H7 (cell line): ENCODE results near the gene NTRK1. TPM values are rescaled to one million over a fixed set of nuclear protein-coding genes. Genes with fewer than 3 reads are reported as not detected.
A peak's percentile ranks its signal among the peaks of the same experiment; 100 is the strongest.

Experiments used
- DNase-seq: peaks from one replicate; pipeline ENCODE4 v3.0.0; 2012
- H3K27me3 ChIP-seq: 2 replicates; pipeline ENCODE4 v1.6.0; 2011; ENCODE audit warnings: mild to moderate bottlenecking, low read length; ENCODE audit not compliant: control insufficient read depth, insufficient read depth
- H3K36me3 ChIP-seq: replicated peaks from 2 replicates; pipeline ENCODE4 v1.5.1; 2011; ENCODE audit warnings: low read length; ENCODE audit not compliant: control insufficient read depth, insufficient read depth
- H3K4me3 ChIP-seq: 2 replicates; pipeline ENCODE4 v1.5.1; 2011; ENCODE audit warnings: low read depth, mild to moderate bottlenecking, control low read depth, low read length, moderate library complexity; ENCODE audit not compliant: insufficient read depth
- total RNA-seq: library from RNA; depleted of rRNA; stranded (reverse); fragments of >200 nt; shearing (Covaris generic); gene quantifications from 2 replicates; pipeline ENCODE4 v1.2.3, GENCODE V29; 2014

The NTRK1 gene
- total RNA-seq, 1 experiment from 2014 or later = 0.07 TPM

- DNase-seq = peak; percentile 90
- H3K27me3 ChIP-seq = peaks cover 87% of the 10 kb centered on the region
- H3K4me3 ChIP-seq = peak within 1 kb of the TSS; percentile 40
- no peaks in the 10 kb centered on the region for H3K36me3 ChIP-seq
Measured at GRCh38 chr1:156858959-156859522, 1.6 kb upstream of the NTRK1 start, which contains the start of gene INSRR. Gene INSRR, minus strand, starts transcription at chr1:156859117. Its CDS starts 496 bp downstream, at chr1:156858621.

- no peaks in the 10 kb centered on the region for H3K36me3 ChIP-seq
- peak; percentile 82 for DNase-seq
- H3K4me3 ChIP-seq = peak overlapping the region; percentile 40
- peaks cover 85% of the 10 kb centered on the region for H3K27me3 ChIP-seq
Measured at GRCh38 chr1:156859523-156860112, 1.0 kb upstream of the NTRK1 start.

- Histone ChIP-seq H3K27me3 (peaks cover 88% of the 10 kb centered on the region), H3K4me3 (peak overlapping the region; percentile 40)
Measured at GRCh38 chr1:156860113-156860627, 495 bp upstream of the NTRK1 start.

DNA sequence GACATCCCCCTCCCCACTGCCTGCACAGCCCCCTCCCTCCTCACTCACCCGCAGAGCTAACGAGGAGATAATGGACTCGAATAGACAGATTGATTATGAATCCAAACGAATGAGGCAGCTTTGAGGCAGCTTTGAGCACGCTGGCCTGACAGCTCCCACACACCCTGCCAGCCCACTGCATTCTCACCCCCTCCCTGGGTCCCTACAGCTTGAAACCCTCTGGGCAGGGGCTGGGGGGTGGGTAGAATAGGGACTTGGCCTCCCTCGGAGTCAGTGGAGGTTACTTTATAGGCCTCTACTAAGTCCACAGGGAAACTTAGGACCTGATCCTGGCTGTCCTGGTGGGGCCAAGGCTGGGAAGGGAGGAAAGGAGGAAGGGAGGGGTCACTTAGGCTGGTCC, 1.9 kb downstream of the NTRK1 start:
- no peaks in the 10 kb centered on the region for H3K36me3 ChIP-seq
- H3K4me3 ChIP-seq = no peak overlapping the region
- H3K27me3 ChIP-seq = peaks cover 76% of the 10 kb centered on the region
- no peak for DNase-seq

More at GRCh38 chr1:156860113-156860627, 495 bp upstream of the NTRK1 start:
- DNase-seq = peak; percentile 94
- no peaks in the 10 kb centered on the region for H3K36me3 ChIP-seq

DNA sequence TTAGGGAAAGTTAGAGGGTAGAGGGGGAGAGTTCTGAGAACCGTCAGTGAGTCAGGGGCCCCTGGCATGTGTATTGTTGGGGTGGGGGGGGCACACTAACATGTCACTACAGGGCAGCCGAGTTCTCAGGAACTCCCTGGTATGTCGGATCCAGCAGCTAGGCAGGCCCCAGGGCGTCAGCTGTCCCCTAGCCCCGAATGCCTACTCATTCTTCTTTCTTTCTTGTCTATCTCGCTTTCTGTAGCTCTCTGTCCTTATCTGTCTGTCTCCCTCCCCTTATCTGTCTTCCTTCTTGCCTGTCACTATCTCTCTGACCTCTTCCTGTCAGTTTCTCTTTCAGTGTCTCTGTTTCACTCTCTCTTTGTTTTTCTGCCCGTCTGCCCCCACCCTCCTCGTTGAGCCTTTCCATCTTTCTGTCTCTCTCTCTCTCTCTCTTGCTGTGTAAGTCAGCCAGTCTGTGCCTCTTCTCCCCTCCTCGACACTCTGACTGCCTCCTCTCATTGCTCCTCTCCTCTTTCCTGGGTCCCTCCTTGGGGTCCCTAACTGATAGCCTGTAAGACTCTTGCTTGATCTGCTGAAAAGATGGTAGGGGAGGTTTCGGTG, 2.4 kb downstream of the NTRK1 start:
- Histone ChIP-seq H3K36me3 (no peaks in the 10 kb centered on the region), H3K4me3 (no peak overlapping the region), H3K27me3 (peaks cover 71% of the 10 kb centered on the region)
- DNase-seq = no peak

- H3K4me3 ChIP-seq = no peak overlapping the region
- no peak for DNase-seq
- H3K36me3 ChIP-seq = no peaks in the 10 kb centered on the region
- peaks cover 66% of the 10 kb centered on the region for H3K27me3 ChIP-seq
Measured at GRCh38 chr1:156863631-156864030, 3.0 kb downstream of the NTRK1 start.

GRCh38 chr1:156864796-156865195, 4.1 kb downstream of the NTRK1 start:
- peaks cover 54% of the 10 kb centered on the region for H3K27me3 ChIP-seq

GRCh38 chr1:156865258-156865657, 4.6 kb downstream of the NTRK1 start:
- Histone ChIP-seq H3K4me3 (no peak overlapping the region), H3K27me3 (peaks cover 50% of the 10 kb centered on the region), H3K36me3 (no peaks in the 10 kb centered on the region)
- DNase-seq = no peak

More at GRCh38 chr1:156864796-156865195, 4.1 kb downstream of the NTRK1 start:
- Histone ChIP-seq H3K4me3 (no peak overlapping the region), H3K36me3 (no peaks in the 10 kb centered on the region)
- no peak for DNase-seq

DNA sequence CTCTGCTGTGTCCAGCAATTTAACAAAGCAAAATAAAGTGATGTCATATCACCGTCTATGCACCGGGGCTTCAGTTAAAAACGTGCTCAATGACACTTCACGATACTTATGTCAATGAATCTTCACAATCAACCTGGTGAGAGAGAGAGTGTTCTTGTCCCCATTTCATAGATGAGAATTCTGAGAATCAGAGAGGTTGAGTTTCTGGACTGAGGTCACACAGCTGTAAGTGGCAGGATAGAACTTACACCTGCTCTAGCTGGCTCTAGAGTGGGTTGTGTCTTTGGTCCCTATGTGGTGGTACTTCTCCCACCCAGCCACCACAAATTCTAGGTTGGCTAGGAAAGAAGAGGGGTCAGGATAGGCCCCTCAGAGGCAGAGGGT, 5.2 kb downstream of the NTRK1 start:
- no peak overlapping the region for H3K4me3 ChIP-seq
- DNase-seq = no peak
- no peaks in the 10 kb centered on the region for H3K36me3 ChIP-seq
- H3K27me3 ChIP-seq = peaks cover 44% of the 10 kb centered on the region

- peaks cover 39% of the 10 kb centered on the region for H3K27me3 ChIP-seq
- peak; percentile 71 for DNase-seq
- H3K36me3 ChIP-seq = no peaks in the 10 kb centered on the region
- no peak overlapping the region for H3K4me3 ChIP-seq
Measured at GRCh38 chr1:156866249-156866909, 5.7 kb downstream of the NTRK1 start.

DNA sequence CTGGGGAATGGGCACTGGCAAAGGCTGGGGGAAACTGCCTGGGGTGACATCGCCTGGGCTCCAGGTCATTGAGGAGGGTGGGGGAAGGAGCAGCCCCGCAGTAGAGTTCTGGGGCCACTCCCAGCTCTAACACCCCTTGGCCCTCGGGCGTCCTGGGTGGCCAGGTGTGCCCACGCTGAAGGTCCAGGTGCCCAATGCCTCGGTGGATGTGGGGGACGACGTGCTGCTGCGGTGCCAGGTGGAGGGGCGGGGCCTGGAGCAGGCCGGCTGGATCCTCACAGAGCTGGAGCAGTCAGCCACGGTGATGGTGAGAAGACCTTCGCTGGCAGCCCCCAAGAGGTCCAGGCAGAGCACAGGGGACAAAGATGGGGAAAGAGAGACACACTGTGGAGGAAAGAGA, 7.7 kb downstream of the NTRK1 start:
- no peak for DNase-seq

DNA sequence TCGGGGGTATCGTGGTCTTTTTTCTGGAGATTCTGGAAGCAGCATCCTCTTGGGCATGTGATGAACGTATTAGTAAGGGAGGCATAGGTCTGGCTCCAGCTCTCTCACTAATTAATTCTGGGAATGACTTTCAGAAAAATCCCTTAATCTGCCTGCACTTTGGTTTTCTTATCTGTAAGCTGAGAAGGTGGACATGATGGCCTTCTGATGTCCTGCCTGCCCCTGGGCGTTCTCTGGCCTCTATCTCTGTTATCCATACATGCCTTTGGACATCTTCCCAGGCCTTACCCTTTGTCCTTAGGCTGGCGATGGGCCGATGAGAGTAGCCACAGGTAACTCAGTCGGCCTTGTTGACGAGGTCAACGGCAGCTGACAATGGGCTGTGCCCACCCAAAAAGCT, 8.8 kb downstream of the NTRK1 start:
- no peak overlapping the region for H3K4me3 ChIP-seq
- peaks cover 10% of the 10 kb centered on the region for H3K27me3 ChIP-seq
- no peak for DNase-seq
- no peaks in the 10 kb centered on the region for H3K36me3 ChIP-seq

More for the DNA sequence above, 7.7 kb downstream of the NTRK1 start:
- peaks cover 19% of the 10 kb centered on the region for H3K27me3 ChIP-seq
- H3K4me3 ChIP-seq = no peak overlapping the region
- H3K36me3 ChIP-seq = no peaks in the 10 kb centered on the region

- H3K4me3 ChIP-seq = no peak overlapping the region
- peaks cover 29% of the 10 kb centered on the region for H3K27me3 ChIP-seq
- DNase-seq = no peak
- H3K36me3 ChIP-seq = no peaks in the 10 kb centered on the region
Measured at GRCh38 chr1:156873659-156874058, 13.0 kb downstream of the NTRK1 start.

GRCh38 chr1:156874142-156874541, 13.5 kb downstream of the NTRK1 start:
- Histone ChIP-seq H3K4me3 (no peak overlapping the region), H3K27me3 (peaks cover 32% of the 10 kb centered on the region), H3K36me3 (no peaks in the 10 kb centered on the region)
- no peak for DNase-seq
